Esophagus muscularis mucosa (tissue), 4 donors: ENCODE measurements around the gene CYP26B1. TPM values are rescaled to one million over a fixed set of nuclear protein-coding genes. Genes with fewer than 3 reads are reported as not detected.

Experiments
- DNase-seq: peaks from one replicate; pipeline ENCODE4 v3.0.0-alpha.2; 2017; ENCODE audit errors: extremely low spot score
- H3K27ac ChIP-seq, 4 donors: fragments of 200-600 bp; sonication (generic); replicated peaks in 1 of 4; 1 replicate in 3 of 4; 2 replicates in 1 of 4; pipeline ENCODE4 v1.5.1; 2016 to 2019; ENCODE audit warnings: mild to moderate bottlenecking in 1 of 4
- H3K27me3 ChIP-seq, 4 donors: fragments of 200-600 bp; sonication (generic); one replicate each; pipeline versions ENCODE4 v1.5.1 to v1.6.0; 2016 to 2019
- H3K36me3 ChIP-seq, 4 donors: fragments of 200-600 bp; sonication (generic); one replicate each; pipeline ENCODE4 v1.5.1; 2016 to 2019
- H3K4me1 ChIP-seq, 4 donors: fragments of 200-600 bp; sonication (generic); one replicate each; pipeline ENCODE4 v1.5.1; 2016 to 2019
- H3K4me3 ChIP-seq, 4 donors: fragments of 200-600 bp; sonication (generic); 1 replicate in 2 of 4; 2 replicates in 2 of 4; pipeline ENCODE4 v1.5.1; 2016 to 2019; ENCODE audit warnings: mild to moderate bottlenecking in 4 of 4, moderate library complexity in 1 of 4
- H3K9me3 ChIP-seq, 4 donors: fragments of 200-600 bp; sonication (generic); 1 replicate in 3 of 4; 2 replicates in 1 of 4; pipeline ENCODE4 v1.5.1; 2016 to 2019
- EP300 ChIP-seq: sonication (generic); formaldehyde crosslinking; IDR thresholded peaks from one replicate; pipeline ENCODE4 v1.6.1; 2017; ENCODE audit warnings: antibody characterized with exemption
- POLR2A ChIP-seq: fragments of 450-650 bp; IDR thresholded peaks from one replicate; pipeline ENCODE4 v1.6.1; 2017; ENCODE audit warnings: antibody characterized with exemption, moderate library complexity, mild to moderate bottlenecking, low read depth
- POLR2AphosphoS5 ChIP-seq, 2 donors: sonication (generic); formaldehyde crosslinking; IDR thresholded peaks; one replicate each; pipeline ENCODE4 v1.6.1; 2017; ENCODE audit warnings: antibody characterized with exemption in 2 of 2
- whole genome bisulfite sequencing: methylation state at CpG from one replicate; pipeline ENCODE4 v1.1.5; 2018; 5-methylcytosine and 5-hydroxymethylcytosine counted together
- intact Hi-C: fragments of 100-400 bp; cut with DNase I; formaldehyde crosslinking; loops from one replicate; pipeline ENCODE4 v1.15.1; 2023
- total RNA-seq, 4 donors: library from RNA; depleted of rRNA; stranded (reverse); fragments of >200 nt; gene quantifications; one replicate each; pipeline versions ENCODE4 v1.1.0 to v1.2.1, GENCODE V29; 2016
- TF ChIP-seq, protein P1 (sequence below), 3 experiments: fragments of 200-600 bp in 2 of 3; fragments of 450-650 bp in 1 of 3; sonication (generic) in 2 of 3; IDR thresholded peaks; one replicate each; pipeline ENCODE4 v1.5.1; 2017 to 2019; ENCODE audit warnings: antibody characterized with exemption in 3 of 3, mild to moderate bottlenecking in 2 of 3, moderate library complexity in 1 of 3

Gene CYP26B1
- total RNA-seq, 4 donors from 2014 or later: 1.2 to 3.6 (median 2.4) TPM

DNA sequence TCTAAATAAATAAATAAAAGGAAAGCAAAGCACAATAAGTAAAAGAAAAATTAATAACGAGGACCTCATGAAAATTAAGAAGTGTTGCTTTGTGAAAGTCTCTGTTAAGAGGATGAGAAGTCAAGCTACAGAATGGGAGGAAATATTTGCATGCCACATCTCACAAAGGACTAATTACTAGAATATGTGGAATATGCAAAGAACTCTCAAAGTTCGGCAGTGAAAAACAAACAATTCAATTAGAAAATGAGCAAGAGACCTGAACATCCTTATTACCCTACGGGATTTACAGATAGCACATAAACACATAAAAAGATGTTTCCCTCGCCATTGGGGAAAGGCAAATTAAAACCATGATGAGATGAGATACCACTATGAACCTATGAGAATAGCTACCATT lies 23.3 kb downstream of the CYP26B1 start:
- H3K4me3 ChIP-seq: no peak overlapping the region
- TF ChIP-seq POLR2AphosphoS5 (IDR thresholded peaks at IDR 0.05) (no peak), POLR2A (no peak), EP300 (no peak)
- TF ChIP-seq, protein P1, sequence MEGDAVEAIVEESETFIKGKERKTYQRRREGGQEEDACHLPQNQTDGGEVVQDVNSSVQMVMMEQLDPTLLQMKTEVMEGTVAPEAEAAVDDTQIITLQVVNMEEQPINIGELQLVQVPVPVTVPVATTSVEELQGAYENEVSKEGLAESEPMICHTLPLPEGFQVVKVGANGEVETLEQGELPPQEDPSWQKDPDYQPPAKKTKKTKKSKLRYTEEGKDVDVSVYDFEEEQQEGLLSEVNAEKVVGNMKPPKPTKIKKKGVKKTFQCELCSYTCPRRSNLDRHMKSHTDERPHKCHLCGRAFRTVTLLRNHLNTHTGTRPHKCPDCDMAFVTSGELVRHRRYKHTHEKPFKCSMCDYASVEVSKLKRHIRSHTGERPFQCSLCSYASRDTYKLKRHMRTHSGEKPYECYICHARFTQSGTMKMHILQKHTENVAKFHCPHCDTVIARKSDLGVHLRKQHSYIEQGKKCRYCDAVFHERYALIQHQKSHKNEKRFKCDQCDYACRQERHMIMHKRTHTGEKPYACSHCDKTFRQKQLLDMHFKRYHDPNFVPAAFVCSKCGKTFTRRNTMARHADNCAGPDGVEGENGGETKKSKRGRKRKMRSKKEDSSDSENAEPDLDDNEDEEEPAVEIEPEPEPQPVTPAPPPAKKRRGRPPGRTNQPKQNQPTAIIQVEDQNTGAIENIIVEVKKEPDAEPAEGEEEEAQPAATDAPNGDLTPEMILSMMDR (IDR thresholded peaks at IDR 0.05): no peak
- H3K9me3 ChIP-seq: no peaks in the 10 kb centered on the region
- no peaks in the 10 kb centered on the region for H3K4me1 ChIP-seq
- no peak for DNase-seq
- peaks cover 0 to 13% (median 0%) of the 10 kb centered on the region in 4 donors for H3K27me3 ChIP-seq
- 78% methylated on average over 4 of the region's 4 CpGs for WGBS
- intact Hi-C loops: no loop called here
- H3K36me3 ChIP-seq: no peaks in the 10 kb centered on the region
- H3K27ac ChIP-seq: no peak overlapping the region

DNA sequence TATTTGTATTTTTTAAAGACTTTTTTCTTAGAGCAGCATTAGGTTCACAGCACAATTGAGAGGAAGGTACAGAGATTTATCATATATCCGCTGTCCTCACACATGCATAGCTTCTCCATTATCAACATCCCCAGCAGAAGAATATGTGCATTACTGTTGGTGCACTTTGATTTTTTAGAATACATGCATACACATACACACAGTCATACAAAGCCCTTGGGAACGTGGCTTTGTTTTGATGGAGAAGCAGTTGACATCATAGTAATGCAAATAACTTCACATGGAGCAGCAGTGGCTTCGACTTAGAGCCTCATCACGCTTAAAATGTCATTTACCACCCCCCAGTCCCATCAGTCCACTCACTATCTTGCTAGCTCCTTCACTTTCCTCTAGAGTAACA lies 26.5 kb downstream of the CYP26B1 start:
- intact Hi-C loops: no loop called here

GRCh38 chr2:72118951-72119350 lies 28.7 kb downstream of the CYP26B1 start:
- no peak for DNase-seq
- H3K27ac ChIP-seq: no peak overlapping the region
- no peak overlapping the region for H3K4me3 ChIP-seq
- intact Hi-C loops: no loop called here
- peaks cover 0 to 11% (median 10%) of the 10 kb centered on the region in 4 donors for H3K4me1 ChIP-seq
- H3K36me3 ChIP-seq: no peaks in the 10 kb centered on the region
- peaks cover 0 to 15% (median 0%) of the 10 kb centered on the region in 4 donors for H3K27me3 ChIP-seq
- H3K9me3 ChIP-seq: no peaks in the 10 kb centered on the region
- TF ChIP-seq, protein P1 (IDR thresholded peaks at IDR 0.05): no peak
- TF ChIP-seq EP300 (no peak), POLR2AphosphoS5 (IDR thresholded peaks at IDR 0.05) (no peak), POLR2A (no peak)
- 99% methylated on average over 6 of the region's 6 CpGs for WGBS

More for the DNA sequence above, 26.5 kb downstream of the CYP26B1 start:
- Histone ChIP-seq H3K9me3 (no peaks in the 10 kb centered on the region), H3K4me3 (no peak overlapping the region), H3K27me3 (peaks cover 0 to 15% (median 0%) of the 10 kb centered on the region in 4 donors), H3K27ac (no peak overlapping the region), H3K36me3 (no peaks in the 10 kb centered on the region), H3K4me1 (peaks cover 0 to 1% (median 1%) of the 10 kb centered on the region in 4 donors)
- TF ChIP-seq POLR2A (no peak), EP300 (no peak), POLR2AphosphoS5 (IDR thresholded peaks at IDR 0.05) (no peak)
- TF ChIP-seq, protein P1 (IDR thresholded peaks at IDR 0.05): no peak
- 81% methylated on average over 4 of the region's 4 CpGs for WGBS
- no peak for DNase-seq

DNA sequence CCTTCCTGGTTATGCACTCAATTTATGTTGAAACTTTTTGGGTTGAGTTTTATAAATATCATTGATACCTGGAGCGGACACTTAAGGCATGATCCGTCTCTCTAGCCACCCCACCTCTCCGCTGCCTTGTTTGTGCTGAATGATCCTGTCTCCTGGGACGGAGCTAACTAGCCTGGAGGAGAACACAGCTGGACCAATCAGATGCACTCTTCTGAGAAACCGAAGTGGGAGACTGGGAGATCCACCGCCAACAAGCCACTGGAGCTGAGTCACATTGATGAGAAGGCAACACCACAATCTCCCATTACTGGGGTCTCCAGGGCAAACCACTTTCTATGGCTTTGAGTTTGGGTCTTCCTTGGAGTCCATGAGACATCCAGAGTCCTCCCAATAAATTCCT lies 29.3 kb downstream of the CYP26B1 start:
- H3K9me3 ChIP-seq: no peaks in the 10 kb centered on the region
- H3K4me3 ChIP-seq: no peak overlapping the region
- 86% methylated on average over 6 of the region's 6 CpGs for WGBS
- intact Hi-C loops: no loop called here
- H3K27ac ChIP-seq: no peak overlapping the region
- TF ChIP-seq, protein P1 (IDR thresholded peaks at IDR 0.05): no peak
- no peak for TF ChIP-seq POLR2A
- TF ChIP-seq EP300: no peak
- TF ChIP-seq POLR2AphosphoS5 (IDR thresholded peaks at IDR 0.05): no peak
- no peak for DNase-seq
- H3K4me1 ChIP-seq: peaks cover 0 to 11% (median 10%) of the 10 kb centered on the region in 4 donors
- peaks cover 0 to 15% (median 0%) of the 10 kb centered on the region in 4 donors for H3K27me3 ChIP-seq
- H3K36me3 ChIP-seq: no peaks in the 10 kb centered on the region

GRCh38 chr2:72117718-72118117 lies 29.9 kb downstream of the CYP26B1 start:
- Histone ChIP-seq H3K9me3 (no peaks in the 10 kb centered on the region), H3K36me3 (no peaks in the 10 kb centered on the region), H3K27me3 (peaks cover 0 to 15% (median 0%) of the 10 kb centered on the region in 4 donors), H3K4me1 (peaks cover 0 to 11% (median 10%) of the 10 kb centered on the region in 4 donors), H3K27ac (no peak overlapping the region), H3K4me3 (no peak overlapping the region)
- WGBS: 92% methylated on average over 10 of the region's 10 CpGs
- no peak for DNase-seq
- intact Hi-C loops: no loop called here
- TF ChIP-seq POLR2AphosphoS5 (IDR thresholded peaks at IDR 0.05): no peak
- no peak for TF ChIP-seq EP300
- TF ChIP-seq, protein P1 (IDR thresholded peaks at IDR 0.05): no peak
- no peak for TF ChIP-seq POLR2A
